Superior temporal gyrus (tissue), 1 donor: ENCODE data around the gene IRF4.

Source experiments
- DNase-seq: peaks from one replicate; pipeline ENCODE4 v3.0.0-alpha.2; 2016; ENCODE audit errors: extremely low spot score

Gene IRF4

DNA sequence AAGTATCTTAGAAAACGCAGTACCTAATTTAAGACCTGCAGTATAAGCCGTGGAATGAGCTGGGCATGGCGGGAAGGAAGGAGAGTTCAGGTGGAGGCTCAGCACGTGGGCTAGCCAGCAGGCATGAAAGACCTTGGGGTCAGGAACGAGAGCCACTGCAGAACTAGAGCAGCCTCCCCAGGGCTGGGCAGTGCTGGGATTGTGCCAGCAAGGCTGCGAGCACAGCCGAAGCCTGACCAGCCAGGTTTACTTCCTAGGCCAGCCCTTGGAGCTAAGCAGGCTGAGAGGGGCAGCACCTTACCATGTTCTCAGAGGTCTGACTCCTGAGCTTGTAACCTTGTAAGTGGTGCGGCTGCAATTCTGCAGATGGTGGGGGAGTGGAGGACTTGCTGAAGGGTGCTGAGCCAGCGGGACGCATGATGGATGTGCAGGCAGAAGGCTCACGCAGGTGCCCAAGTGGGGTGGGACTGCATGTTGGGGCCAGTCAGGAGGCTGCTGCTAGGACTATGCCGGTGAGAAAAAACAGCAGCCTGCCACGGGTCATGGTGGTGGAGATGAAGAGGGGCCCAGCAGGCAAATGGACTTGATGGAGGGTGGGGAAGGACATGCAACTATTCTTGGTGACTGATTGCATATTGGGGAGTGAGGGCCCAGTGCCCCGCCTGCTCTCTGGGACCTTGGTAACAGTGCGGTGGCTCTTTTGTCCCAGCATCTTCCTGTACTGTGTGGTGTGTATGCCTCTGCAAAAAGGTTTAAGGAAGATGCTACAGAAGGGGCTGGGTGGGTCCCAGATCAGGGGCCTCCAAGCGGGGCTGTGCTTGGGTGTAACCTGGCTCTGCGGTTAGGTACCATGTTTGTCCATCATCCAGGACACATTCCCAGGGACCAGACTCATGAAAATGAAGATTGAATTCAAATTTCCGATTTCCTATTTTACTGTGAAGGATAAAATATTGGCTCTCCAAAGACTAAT, 37.6 kb upstream of the IRF4 start:
- no peak for DNase-seq

DNA sequence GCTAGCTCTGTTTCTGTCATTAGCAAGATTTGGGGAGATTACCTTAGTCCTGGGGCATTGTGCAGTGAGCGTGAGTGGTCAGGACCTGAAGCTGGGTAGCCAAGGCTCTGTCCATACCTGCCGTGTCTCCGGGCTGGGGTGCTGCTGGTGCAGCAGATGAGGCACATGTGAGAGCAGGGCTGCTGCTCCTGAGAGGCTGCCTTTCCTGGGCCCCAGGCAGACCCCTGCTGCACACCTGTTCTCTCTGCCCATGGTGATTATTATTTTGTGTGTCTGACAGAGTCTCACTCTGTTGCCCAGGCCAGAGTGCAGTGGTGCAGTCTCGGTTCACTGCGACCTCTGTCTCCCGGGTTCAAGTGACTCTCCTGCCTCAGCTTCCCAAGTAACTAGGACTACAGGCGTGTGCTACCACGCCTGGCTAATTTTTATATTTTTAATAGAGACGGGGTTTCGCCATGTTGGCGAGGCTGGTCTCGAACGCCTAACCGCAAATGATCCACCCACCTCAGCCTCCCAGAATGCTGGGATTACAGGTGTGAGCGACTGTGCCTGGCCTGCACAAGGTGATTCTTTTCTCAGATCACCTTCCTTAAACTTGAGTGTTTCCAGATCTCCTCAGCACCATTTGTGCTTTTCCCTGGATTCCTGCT, 36.8 kb upstream of the IRF4 start:
- DNase-seq, result no peak

DNA sequence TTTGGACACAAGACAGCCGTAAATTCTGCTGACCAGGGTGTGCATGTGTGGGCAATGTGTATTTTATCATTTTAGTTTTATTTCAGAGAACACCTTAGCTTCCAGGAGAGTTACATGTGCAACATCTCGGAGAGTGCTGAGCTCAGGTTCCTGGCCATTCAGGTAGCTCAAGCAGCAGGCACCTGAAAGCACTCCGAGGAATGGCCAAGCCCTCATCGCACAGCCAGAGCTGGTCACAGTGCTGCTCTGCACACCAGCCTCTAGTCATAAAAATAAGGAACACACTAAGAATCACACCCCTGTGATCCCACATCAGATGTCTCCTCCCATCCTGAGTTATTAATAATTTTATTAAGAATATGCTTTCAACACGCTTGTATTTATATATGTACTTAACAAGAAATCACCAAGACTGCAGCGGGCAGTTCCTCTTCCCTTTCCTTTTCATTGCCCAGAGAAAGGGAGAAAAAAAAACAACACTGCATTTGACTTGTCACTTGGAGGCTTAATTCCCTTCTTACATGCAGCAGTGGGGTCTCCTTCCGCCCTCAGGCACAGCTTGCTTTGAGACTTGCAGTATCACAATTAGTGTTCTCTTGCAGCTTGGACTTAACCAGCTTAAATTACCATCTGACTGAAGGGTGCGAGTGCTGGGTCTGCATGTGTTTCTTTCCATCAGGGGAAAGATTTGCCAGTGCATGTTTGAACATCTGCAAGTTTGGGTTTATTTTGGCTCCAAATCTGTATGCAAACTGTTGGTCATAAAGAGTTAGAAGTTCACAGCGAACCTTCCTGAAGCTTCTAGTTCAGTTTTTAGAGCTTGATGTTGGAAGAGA, 36.0 kb upstream of the IRF4 start:
- DNase-seq, result no peak

DNA sequence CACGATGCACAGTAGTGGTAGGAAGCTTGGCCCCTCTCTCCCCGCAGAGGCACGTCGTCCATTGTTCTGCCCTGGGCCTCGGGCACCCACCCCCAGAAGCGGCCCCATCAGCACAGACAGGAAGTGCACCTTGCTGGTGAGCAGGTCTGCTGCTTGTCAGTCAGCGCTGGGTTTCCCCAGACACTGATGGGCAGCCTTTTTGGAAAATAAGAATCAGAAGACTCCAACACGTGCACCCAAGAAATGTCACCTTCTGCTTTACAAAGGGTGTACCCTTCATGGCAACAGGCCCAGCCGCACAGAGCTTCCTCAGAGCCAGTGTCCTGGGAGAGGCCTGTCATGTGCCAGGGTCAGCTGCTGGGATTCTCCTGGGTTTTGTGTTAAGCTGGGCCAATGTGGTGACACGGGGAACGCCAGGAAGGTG, 34.7 kb upstream of the IRF4 start:
- no peak for DNase-seq

DNA sequence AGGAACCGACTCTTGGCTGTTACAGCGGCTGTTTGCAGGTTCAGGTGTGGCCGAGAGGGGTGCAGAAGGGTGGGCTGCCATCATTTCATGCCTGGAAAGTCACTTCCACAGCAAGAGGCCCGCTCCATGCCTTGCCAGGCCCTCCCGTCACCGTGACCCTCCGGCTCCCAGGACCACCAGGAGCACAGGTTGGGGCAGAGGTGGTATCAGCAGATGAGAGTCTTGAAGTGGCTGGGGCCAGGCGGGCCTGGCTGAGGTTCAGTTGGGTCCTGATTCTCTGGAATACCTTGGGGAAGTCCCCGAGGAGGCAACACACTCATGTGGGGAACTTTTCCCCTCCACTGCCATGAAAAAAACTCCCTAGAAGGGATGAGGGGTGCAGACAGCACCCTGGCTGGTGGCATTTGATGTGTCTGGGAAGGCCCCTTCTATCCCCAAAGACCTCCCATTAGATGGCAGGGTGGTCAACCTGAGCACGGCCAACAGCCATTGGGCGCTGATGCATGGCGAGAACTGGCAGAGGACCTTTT, 34.2 kb upstream of the IRF4 start:
- no peak for DNase-seq

DNA sequence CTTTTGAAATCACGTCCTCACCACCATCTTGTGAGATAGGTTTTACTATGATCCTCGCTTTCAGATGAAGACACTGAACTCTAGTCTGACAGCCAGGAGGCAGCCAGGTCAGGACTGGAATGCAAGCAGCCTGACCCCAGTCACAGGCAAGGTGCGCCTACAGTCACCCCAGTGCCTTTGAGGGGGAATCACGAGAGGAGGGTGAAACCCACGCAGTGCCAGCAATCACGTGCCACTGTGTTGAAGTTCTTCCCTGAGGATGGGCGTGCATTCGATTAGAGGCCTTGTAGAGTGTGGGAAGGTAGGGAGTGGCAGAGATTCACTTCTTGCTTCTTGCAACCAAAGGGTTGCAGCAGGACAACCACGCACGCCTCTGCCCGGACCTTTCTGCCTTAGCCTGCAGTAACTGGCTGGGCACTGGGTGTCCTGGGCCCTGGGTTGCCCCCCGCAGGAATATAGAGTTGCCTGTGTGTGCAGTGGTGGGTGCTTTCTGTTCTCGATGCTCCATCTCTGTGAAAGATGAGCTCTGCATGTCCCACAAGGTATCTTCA, 33.7 kb upstream of the IRF4 start:
- DNase-seq, result no peak

DNA sequence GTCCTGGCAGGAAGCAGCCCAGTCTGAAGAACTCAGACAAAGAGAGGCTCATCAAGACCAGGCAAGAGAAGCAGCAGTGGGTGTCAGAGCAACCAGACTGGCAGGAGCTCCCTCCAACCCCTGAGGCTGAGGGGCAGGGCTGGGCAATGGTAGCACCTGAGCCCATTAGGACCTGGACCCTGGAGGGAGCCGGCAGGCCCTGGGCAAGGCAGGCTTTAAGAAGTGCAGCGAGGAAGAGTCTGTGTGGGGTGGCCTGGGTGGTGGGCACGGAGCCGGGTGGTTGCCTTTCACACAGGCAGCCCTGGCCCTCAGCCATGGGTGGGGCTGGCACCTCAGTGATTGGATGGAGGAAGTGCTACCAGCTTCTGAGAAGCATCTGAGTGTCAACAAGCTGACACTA, 33.1 kb upstream of the IRF4 start:
- DNase-seq, result no peak

DNA sequence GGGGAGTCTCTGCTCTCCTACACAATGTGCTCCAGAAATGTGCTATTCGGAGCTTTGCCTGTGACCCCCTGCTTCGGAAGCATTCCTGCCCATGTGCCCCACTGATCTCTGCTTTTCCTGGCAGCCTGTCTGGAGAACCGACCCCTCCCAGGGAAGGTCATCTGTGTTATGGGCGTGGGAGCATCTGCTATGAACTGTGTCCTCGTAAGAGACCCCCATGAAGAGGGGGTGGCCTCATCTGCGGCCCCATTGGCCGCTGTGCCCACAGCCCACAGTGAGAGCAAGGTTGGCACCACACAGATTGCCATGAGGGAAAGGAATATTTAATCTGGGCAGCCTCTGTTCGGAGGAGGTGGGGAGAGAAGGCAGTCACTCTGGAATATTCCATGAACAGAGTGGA, 32.7 kb upstream of the IRF4 start:
- DNase-seq, result no peak

DNA sequence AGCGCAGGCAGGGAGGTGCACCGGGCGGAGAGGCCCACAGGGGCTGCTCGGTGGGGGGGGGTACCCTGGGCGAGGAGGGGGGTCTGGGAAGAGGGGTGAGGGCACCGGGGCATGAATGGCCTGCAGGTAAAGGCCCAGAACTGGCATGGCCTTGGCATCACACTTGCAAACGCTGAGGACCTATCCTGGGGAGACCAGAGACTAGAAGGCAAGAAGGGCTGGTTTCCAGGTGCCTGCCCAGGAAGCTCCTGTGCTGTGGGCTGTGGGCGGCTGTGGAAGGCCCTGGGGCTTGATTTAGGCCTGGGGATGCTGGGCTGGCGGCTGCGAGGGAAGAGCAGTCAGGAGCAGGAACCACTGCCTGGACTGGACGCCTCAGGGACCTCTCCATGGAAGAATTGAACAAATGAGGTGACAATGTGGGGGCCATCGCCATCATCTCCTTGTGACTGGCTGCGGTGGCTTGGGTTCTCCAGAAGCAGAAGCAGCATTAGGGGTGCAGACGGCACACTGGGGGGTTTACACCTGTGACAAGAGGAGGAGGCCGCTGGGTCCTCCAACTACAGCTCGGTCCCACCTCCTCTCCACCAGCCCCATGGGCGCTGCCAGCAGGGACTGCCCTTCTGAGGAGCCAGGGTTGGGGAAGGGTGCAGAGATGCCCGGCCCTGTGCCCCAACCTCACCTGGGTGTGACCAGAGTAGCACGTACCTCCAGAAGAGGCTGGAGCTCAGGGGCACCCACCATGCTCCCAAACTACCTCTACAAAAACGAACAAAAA, 32.1 kb upstream of the IRF4 start:
- no peak for DNase-seq

DNA sequence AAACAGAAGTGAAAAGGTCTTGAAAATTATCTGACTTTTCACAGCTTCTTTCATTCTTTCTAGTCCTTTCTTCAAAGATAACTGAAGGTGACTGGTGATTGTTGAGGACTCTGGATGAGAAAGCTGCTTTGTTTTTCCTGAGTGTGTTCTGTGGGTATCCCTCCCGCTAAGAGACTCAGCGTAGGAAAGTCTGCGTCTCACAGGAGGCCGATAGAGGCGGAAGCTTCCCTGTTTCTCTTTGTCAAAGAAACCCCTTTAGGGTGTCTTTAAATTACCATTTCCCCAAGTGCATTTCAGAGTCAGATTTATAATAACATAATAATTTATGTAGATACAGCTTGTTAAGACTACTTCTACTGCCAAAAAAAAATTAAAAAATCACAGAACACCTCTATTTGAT, 31.2 kb upstream of the IRF4 start:
- no peak for DNase-seq

DNA sequence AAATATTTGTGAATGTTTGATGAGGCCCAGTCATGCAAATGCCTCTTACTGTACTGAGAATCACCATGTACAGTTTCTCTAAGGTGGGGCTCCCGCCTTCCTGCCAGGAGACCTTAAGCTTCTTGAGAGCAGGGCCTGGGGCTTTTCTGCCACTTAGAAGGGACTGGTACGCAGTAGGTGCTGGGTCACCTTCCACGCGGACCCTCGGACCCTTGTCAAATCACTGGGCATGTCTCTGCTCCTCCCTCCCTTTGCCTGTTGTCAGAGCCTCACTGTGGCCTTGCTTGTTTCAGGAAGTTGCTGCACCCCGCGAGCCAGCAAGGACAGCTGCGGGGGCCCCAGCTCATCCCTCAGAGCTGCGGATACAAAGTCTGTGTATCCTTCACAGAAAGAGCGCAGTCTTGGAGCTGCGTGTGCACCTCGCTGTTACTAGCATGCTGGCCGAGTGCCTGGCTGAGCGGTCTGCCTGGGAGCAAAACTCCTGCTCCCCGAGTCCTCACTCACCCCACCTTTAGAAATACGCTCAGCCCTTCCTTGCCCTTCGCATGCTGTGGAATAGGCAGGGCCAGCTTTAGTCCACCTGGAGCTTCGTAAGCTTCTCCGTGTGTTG, 30.7 kb upstream of the IRF4 start:
- DNase-seq, result no peak

DNA sequence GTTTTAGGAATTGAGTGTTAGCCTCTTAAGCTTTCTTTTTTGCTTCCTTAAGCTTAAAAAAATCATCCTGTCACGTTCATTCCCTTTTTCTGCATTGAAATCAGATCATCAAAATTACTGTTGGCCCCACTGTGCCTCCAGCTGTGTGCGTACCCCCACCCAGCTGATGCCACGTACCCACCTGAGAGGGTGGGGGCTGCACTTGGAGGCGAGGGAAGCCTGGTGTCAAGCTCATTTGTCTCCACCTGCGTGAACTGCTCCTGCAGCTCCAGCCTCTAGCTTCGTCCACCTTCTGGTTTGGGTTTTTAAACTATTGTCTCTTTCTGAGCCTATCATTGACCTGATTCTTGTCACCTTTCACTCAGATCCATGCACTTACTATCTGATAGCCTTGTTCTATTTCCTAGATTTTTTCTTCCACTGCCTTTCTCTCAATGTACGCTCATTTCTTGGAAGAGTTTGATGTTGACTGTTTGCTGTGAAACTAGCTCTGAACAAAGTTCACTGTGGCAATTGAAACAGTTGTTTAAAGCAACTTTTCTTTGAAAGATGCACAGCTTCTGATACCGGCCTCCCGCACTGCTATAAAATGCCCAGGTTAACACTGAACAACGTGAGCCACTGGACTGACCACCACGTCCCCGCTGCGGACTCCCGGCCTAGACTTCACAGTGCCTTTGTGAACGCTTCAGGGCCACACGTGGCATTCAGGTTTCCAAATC, 30.0 kb upstream of the IRF4 start:
- DNase-seq, result no peak

DNA sequence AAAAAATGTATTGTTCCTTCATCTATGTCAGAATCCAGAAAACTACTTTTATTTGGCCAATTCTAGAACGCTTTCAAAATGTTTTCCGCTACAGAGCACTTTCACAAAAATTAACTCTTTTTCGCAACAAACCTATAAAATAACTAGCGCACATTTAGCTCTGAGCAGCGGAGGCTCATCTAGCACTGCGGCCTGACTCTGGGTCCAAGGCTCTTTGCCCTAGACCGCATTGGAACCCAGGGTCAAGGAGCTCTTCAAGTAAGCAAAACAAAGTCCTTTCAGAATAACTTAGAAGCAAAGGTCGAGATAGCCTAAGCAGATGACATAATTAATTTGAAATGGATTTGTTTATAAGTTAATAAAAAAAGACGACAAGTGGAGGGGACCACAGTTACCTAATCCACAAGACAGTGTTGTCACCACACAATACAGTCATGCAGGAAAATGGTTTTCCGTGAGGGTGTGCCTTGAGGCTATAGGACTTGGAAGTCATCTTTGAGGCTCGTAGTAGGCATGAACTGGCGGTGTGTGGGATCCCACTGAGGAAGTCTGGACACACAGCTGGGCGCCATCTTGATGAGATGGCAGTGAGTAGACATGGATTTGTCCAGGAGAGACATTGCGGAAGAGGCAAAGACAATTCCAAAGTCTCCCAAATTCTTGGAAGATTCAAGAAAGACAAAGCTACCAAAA, 29.2 kb upstream of the IRF4 start:
- DNase-seq, result no peak

DNA sequence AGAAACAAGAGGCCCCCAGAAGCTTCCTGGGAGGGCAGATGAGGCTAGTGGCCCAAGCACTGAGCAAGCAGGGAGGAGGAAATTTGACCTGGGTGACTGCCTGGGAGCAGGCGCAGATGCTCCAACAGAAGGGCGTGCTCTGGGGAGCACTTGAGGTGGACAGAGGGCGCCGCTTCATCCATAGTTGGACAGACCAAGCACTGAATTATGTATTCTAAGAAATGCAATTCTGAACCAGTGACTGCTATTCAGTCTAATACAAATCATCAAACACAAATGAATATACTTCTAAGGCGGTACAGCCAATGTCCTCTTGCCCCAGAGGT, 28.7 kb upstream of the IRF4 start:
- no peak for DNase-seq

DNA sequence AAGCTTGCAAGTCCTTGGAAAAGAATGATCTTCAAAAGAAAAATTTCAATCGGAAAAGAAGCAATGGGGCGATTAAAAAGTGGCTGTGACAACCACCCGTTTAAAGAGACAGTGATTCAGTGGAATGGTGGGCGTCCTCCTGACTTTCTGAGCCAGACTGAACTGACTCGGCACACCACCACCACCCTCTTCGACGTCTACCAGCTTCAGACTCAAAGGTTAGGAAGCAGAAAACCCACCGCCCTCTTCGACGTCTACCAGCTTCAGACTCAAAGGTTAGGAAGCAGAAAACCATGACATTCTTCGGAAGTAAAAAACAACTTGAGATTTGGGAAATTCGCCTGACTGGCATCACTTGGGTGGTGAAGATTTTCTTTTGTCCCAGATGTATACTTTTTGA, 28.3 kb upstream of the IRF4 start:
- no peak for DNase-seq

DNA sequence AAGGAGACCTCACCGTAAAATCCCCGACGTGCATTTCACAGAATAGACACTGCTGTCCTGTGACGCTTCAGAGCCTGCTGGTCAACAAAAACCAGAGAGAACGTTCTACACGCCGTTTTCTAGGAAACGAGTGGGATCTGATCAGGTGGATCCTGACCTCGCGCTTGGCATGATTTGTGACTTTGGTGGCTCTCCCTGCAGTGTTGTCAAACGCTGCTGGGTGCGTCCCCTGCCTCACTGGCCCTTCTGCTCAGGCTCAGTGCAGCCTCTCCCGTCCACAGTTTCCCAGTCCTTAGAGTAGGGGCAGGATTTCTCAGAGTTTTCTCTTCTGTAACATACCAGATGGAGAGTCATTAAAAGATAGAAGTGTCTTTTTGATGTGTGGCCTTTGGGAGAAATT, 27.6 kb upstream of the IRF4 start:
- DNase-seq, result no peak

DNA sequence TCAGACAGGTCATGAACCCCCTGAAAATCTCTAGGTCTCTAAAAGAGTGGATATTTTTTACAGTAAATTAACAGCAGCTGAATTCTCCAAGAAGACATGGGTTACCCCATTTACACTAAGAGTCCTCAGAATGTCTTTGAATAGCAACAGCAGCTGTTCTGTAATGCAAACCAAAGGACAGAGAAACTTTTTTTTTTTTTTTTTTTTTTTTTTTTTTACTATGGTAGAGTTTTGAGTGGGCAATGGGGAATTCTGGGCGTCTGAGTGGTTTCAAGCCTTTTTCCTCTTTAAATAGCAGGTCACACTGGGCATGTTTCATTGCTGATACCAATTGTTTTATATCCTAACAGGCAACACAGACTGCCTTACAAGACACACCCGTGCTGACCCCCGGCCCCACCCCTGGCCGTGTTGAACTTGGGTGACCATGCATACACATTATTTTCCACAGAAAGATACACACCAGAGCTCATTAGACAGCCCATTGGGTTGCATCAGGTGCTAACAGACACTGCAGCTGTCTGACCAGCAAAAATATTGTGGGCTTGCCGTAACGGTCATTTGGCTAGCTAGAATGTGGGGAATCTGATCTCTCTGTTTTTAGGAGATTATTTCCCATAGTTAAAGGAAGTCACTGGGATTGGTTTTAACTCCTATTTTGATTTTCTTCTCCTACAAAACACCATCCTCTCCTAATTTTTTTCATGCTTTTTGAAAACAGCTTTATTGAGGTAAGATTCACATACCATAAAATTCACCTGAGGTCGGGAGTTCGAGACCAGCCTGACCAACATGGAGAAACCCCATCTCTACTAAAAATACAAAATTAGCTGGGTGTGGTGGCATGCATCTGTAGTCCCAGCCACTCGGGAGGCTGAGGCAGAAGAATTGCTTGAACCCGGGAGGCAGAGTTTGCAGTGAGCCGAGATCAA, 26.7 kb upstream of the IRF4 start:
- no peak for DNase-seq

DNA sequence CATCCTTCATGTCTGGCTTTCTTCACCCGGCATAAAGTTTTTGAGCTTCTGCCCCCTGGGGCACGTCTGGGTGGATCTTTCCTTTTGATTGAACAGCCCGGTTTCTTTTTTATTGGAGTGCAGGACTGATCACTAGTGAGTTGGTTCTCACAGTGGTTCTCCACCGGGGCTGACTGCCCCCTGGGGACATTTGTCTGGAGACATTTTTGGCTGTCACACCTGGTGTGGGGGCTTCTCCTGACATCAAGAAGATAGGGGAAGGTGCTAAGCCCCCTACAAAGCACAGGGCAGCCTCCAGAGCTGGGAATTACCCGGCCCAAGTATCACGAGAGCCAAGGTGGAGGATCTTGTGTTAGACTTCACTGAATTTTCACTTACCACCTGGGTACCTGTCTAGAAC, 25.7 kb upstream of the IRF4 start:
- no peak for DNase-seq
